ENCODE data around the gene TGM6. TPM values are rescaled to one million over a fixed set of nuclear protein-coding genes. Genes with fewer than 3 reads are reported as not detected.

The TGM6 gene
- total and polyA plus RNA-seq, 5 donors from 2014 or later = not detected

DNA sequence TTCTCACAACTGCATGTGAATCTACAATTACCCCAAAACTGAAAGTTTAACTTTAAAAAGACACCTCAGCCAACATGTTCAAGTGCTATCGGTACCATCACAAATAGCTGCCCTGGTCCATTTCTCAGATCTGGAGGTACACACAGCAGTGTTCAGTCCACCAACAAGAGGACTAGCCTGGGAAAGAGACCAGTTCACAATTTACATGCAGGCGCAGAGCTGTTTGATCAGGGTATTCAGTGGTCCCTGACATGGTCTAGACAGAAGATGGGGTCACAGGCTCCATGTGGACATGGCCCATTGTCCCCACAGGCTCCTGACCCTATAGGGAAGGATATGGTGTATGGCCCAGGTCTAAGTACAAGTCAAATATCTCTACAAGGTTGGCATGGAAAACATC is 15.6 kb upstream of the TGM6 start:
- Histone ChIP-seq H3K27me3 (ENCODE audit: control insufficient read depth, insufficient read depth, low read length) (peaks cover 10% of the 10 kb centered on the region), H3K4me3 (ENCODE audit: low read depth, low read length) (no peak overlapping the region), H3K9me3 (ENCODE audit: control insufficient read depth in 2 of 2, low read length in 2 of 2) (peaks cover 16 to 17% of the 10 kb centered on the region in 2 experiments), H3K36me3 (ENCODE audit: control insufficient read depth, insufficient read depth, low read length) (no peaks in the 10 kb centered on the region), H3K27ac (ENCODE audit: insufficient read depth, low read length, poor library complexity, severe bottlenecking) (no peak overlapping the region), H3K4me1 (ENCODE audit: control insufficient read depth, insufficient read depth, low read length, poor library complexity, severe bottlenecking) (no peaks in the 10 kb centered on the region)
- H3K36me3 Mint-ChIP-seq = no peaks in the 10 kb centered on the region
- peaks cover 0 to 20% (median 6%) of the 10 kb centered on the region in 7 donors for H3K9me3 Mint-ChIP-seq
- H3K27ac Mint-ChIP-seq = no peak overlapping the region
- no peaks in the 10 kb centered on the region for H3K4me1 Mint-ChIP-seq
- H3K4me3 Mint-ChIP-seq = no peak overlapping the region
- no peak for DNase-seq
- H3K27me3 Mint-ChIP-seq = peaks cover 6% of the 10 kb centered on the region
- ATAC-seq (ENCODE audit: low read depth in 2 of 2) = no peak

DNA sequence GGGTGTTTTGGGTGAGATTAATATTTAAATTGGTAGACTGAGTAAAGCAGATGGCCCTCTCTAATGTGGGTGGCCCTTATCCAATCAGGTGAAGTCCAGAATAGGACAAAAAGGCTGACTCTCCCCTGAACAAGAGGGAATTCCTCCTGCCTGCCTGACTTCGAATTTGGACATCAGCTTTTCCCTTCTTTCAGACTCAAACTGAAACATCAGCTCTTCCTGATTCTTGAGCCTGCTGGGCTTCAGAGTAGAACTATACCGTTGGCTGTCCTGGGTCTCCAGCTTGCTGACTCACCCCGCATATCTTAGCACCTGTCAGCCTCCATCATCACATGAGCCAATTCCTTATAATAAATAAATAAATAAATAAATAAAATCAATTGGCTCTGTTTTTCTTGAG is 15.0 kb upstream of the TGM6 start:
- H3K36me3 Mint-ChIP-seq = no peaks in the 10 kb centered on the region
- DNase-seq (no peak), ATAC-seq (ENCODE audit: low read depth in 2 of 2) (no peak)
- Histone ChIP-seq H3K9me3 (ENCODE audit: control insufficient read depth in 2 of 2, low read length in 2 of 2) (peaks cover 15 to 16% of the 10 kb centered on the region in 2 experiments), H3K27ac (ENCODE audit: insufficient read depth, low read length, poor library complexity, severe bottlenecking) (no peak overlapping the region), H3K4me1 (ENCODE audit: control insufficient read depth, insufficient read depth, low read length, poor library complexity, severe bottlenecking) (no peaks in the 10 kb centered on the region), H3K36me3 (ENCODE audit: control insufficient read depth, insufficient read depth, low read length) (no peaks in the 10 kb centered on the region), H3K27me3 (ENCODE audit: control insufficient read depth, insufficient read depth, low read length) (peaks cover 10% of the 10 kb centered on the region), H3K4me3 (ENCODE audit: low read depth, low read length) (no peak overlapping the region)
- no peaks in the 10 kb centered on the region for H3K4me1 Mint-ChIP-seq
- peaks cover 7% of the 10 kb centered on the region for H3K27me3 Mint-ChIP-seq
- no peak overlapping the region for H3K4me3 Mint-ChIP-seq
- H3K27ac Mint-ChIP-seq = no peak overlapping the region
- peaks cover 0 to 17% (median 6%) of the 10 kb centered on the region in 7 donors for H3K9me3 Mint-ChIP-seq

DNA sequence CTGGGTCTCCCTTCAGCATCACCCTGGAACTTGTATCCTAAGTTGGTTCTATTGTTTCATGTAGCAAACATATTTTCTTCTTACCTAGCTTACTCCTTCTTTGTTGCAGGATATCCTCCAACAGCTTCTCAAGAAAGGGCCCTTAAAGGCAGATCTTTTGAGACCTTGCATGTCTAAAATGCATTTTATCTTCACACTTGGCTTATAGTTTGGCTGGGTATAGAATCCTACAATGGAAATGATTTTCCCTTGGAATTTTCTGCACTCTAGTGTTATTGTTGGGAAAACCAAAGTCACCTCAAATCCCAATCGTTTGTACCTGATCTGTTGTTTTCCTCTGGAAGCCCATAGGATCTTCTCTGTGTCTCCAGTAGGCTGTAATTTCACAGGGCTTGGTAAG is 12.1 kb upstream of the TGM6 start:
- Mint-ChIP-seq H3K4me1 (no peaks in the 10 kb centered on the region), H3K4me3 (no peak overlapping the region), H3K27ac (no peak overlapping the region), H3K9me3 (peaks cover 0 to 7% (median 0%) of the 10 kb centered on the region in 7 donors), H3K36me3 (no peaks in the 10 kb centered on the region), H3K27me3 (peaks cover 16% of the 10 kb centered on the region)
- Histone ChIP-seq H3K27ac (ENCODE audit: insufficient read depth, low read length, poor library complexity, severe bottlenecking) (no peak overlapping the region), H3K9me3 (ENCODE audit: control insufficient read depth in 2 of 2, low read length in 2 of 2) (no peaks in the 10 kb centered on the region), H3K36me3 (ENCODE audit: control insufficient read depth, insufficient read depth, low read length) (no peaks in the 10 kb centered on the region), H3K27me3 (ENCODE audit: control insufficient read depth, insufficient read depth, low read length) (peaks cover 12% of the 10 kb centered on the region), H3K4me1 (ENCODE audit: control insufficient read depth, insufficient read depth, low read length, poor library complexity, severe bottlenecking) (no peaks in the 10 kb centered on the region), H3K4me3 (ENCODE audit: low read depth, low read length) (no peak overlapping the region)
- DNase-seq (no peak), ATAC-seq (ENCODE audit: low read depth in 2 of 2) (no peak)

DNA sequence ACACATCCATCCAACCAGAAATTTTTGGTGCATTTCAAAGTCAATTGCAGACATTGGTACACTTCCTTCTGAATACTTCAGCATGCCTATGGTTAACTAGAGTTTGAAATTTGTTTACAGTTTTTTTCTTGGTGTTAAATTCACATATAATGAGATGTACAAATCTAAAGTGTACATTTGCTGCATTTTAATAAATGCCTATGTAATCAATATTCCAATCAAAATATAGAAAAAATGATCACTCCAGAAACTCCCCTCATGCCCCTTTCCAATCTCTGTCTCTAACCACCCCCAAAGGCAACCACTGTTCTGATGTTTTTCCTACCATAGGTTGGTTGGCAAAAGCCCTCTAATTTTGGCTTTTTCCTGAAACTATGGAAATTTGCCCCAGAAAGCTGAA is 7.6 kb upstream of the TGM6 start:
- H3K4me1 Mint-ChIP-seq = no peaks in the 10 kb centered on the region
- Histone ChIP-seq H3K27me3 (ENCODE audit: control insufficient read depth, insufficient read depth, low read length) (peaks cover 12% of the 10 kb centered on the region), H3K9me3 (ENCODE audit: control insufficient read depth in 2 of 2, low read length in 2 of 2) (no peaks in the 10 kb centered on the region), H3K27ac (ENCODE audit: insufficient read depth, low read length, poor library complexity, severe bottlenecking) (no peak overlapping the region), H3K4me3 (ENCODE audit: low read depth, low read length) (no peak overlapping the region), H3K36me3 (ENCODE audit: control insufficient read depth, insufficient read depth, low read length) (no peaks in the 10 kb centered on the region), H3K4me1 (ENCODE audit: control insufficient read depth, insufficient read depth, low read length, poor library complexity, severe bottlenecking) (no peaks in the 10 kb centered on the region)
- DNase-seq (no peak), ATAC-seq (ENCODE audit: low read depth in 2 of 2) (no peak)
- H3K27ac Mint-ChIP-seq = no peak overlapping the region
- H3K9me3 Mint-ChIP-seq = peaks cover 0 to 4% (median 0%) of the 10 kb centered on the region in 7 donors
- peaks cover 16% of the 10 kb centered on the region for H3K27me3 Mint-ChIP-seq
- H3K4me3 Mint-ChIP-seq = no peak overlapping the region
- H3K36me3 Mint-ChIP-seq = no peaks in the 10 kb centered on the region

DNA sequence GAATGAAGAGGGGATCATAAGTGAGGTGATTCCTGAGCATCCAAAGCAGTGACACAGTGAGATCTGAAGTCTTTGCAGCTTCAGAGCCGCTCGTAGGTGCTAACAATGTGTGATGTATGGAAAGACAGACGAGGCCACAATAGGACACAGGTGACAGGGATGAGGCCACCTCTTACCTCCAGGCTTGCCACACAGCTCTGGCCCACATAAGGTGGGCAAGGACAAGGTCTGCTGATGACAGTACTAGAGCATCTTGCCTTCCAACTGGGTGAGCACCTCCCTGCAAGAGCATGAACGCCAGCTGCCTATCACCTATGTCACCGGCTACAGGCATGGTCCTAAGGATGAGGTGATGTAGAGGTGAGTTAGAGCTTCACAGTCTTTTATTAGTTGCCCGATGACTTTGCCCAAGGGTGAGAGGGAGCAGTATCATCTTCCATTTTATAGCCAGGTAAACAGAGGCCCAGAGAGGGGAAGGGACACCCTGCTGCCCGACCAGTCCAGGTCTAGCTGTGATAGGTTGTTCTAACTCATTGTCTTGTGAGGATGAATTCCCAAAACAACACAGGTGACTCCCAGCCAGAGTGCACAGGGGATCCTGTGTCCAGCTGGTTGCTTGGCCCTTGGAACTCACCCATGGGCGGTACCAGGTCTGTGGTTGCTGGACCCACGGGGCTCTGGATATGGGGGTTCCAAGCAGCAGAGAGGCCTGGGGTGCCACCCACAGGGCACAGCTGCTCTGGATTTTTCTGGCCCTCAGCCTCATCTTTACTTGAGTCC is 6.2 kb upstream of the TGM6 start:
- Histone ChIP-seq H3K27ac (ENCODE audit: insufficient read depth, low read length, poor library complexity, severe bottlenecking) (no peak overlapping the region), H3K4me1 (ENCODE audit: control insufficient read depth, insufficient read depth, low read length, poor library complexity, severe bottlenecking) (peaks cover 10% of the 10 kb centered on the region), H3K4me3 (ENCODE audit: low read depth, low read length) (no peak overlapping the region), H3K36me3 (ENCODE audit: control insufficient read depth, insufficient read depth, low read length) (no peaks in the 10 kb centered on the region), H3K9me3 (ENCODE audit: control insufficient read depth in 2 of 2, low read length in 2 of 2) (no peaks in the 10 kb centered on the region), H3K27me3 (ENCODE audit: control insufficient read depth, insufficient read depth, low read length) (peaks cover 12% of the 10 kb centered on the region)
- Mint-ChIP-seq H3K4me3 (no peak overlapping the region), H3K36me3 (no peaks in the 10 kb centered on the region), H3K9me3 (no peaks in the 10 kb centered on the region), H3K4me1 (peaks cover 0 to 11% (median 4%) of the 10 kb centered on the region in 4 donors), H3K27me3 (peaks cover 10% of the 10 kb centered on the region), H3K27ac (no peak overlapping the region)
- DNase-seq (no peak), ATAC-seq (ENCODE audit: low read depth in 2 of 2) (no peak)

DNA sequence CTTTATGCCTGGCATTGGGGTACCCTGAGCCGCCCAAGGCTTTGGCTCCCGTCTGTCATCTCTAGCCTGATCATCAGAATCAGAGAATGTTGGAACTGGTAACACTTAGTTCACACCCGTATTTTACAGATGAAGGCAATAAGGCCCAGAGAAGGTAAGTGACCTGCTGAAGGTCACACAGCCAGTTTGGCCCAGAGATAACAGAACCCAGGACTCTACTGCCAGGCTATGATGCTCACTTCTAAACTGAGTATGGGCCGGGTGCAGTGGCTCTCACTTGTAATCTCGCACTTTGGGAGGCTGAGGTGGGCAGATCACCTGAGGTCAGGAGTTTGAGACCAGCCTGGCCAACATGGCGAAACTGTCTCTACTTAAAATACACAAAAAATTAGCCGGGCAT is 1.8 kb upstream of the TGM6 start:
- H3K36me3 ChIP-seq (ENCODE audit: control insufficient read depth, insufficient read depth, low read length) = no peaks in the 10 kb centered on the region
- ATAC-seq (ENCODE audit: low read depth in 2 of 2) (no peak), DNase-seq (no peak)
- Mint-ChIP-seq H3K27ac (no peak overlapping the region), H3K4me1 (peaks cover 0 to 20% (median 7%) of the 10 kb centered on the region in 4 donors), H3K4me3 (peak overlapping the region in 1 of 4 donors; percentile 50), H3K9me3 (peaks cover 0 to 3% (median 0%) of the 10 kb centered on the region in 7 donors), H3K27me3 (no peaks in the 10 kb centered on the region), H3K36me3 (no peaks in the 10 kb centered on the region)
- H3K27me3 ChIP-seq (ENCODE audit: control insufficient read depth, insufficient read depth, low read length) = peaks cover 7% of the 10 kb centered on the region
- peaks cover 13% of the 10 kb centered on the region for H3K4me1 ChIP-seq (ENCODE audit: control insufficient read depth, insufficient read depth, low read length, poor library complexity, severe bottlenecking)
- no peak overlapping the region for H3K4me3 ChIP-seq (ENCODE audit: low read depth, low read length)
- no peaks in the 10 kb centered on the region for H3K9me3 ChIP-seq (ENCODE audit: control insufficient read depth in 2 of 2, low read length in 2 of 2)
- H3K27ac ChIP-seq (ENCODE audit: insufficient read depth, low read length, poor library complexity, severe bottlenecking) = no peak overlapping the region

DNA sequence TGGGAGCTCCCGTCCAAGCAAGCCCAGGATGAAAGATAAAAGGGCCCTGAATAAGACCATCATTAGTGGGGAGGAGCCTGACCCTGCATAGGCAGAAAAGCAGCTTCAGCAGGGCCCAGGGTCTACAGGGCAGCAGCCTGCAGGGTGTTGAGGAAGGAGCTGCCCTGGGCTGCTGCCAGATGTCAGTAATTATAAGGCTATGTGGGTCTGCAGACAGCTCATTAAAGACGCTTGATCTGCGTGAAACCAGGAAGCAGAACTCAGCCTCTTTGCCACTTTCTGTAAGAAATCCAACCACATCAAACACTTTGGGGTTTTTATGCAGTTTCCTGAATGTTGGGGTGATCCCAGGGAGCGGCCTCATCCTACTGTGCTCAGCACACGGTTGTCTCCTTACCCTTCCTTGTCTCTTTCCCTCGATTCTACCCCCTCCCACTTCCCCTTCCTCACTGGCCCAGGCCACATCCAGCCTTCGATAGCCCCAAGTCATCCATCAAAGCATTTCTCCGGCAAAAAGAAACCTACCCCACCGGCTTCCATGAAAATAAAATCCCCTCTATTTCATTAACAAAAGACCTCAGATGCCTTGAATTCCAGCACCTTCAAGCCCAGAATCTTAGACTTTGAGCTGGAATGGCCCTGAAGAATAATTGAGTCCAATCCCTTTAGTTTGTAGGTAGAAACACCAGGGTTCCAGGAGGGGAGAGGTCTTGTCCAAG is 1.0 kb upstream of the TGM6 start:
- H3K36me3 ChIP-seq (ENCODE audit: control insufficient read depth, insufficient read depth, low read length) = no peaks in the 10 kb centered on the region
- peak overlapping the region in 1 of 4 donors; percentile 20 for H3K4me3 Mint-ChIP-seq
- no peaks in the 10 kb centered on the region for H3K36me3 Mint-ChIP-seq
- ATAC-seq (ENCODE audit: low read depth in 2 of 2) (peak; percentile 31 to 37), DNase-seq (peak in 1 of 3 donors; percentile 39)
- H3K27me3 ChIP-seq (ENCODE audit: control insufficient read depth, insufficient read depth, low read length) = no peaks in the 10 kb centered on the region
- H3K9me3 ChIP-seq (ENCODE audit: control insufficient read depth in 2 of 2, low read length in 2 of 2) = no peaks in the 10 kb centered on the region
- peaks cover 0 to 20% (median 7%) of the 10 kb centered on the region in 4 donors for H3K4me1 Mint-ChIP-seq
- no peak overlapping the region for H3K27ac Mint-ChIP-seq
- H3K27ac ChIP-seq (ENCODE audit: insufficient read depth, low read length, poor library complexity, severe bottlenecking) = no peak overlapping the region
- peaks cover 0 to 3% (median 0%) of the 10 kb centered on the region in 7 donors for H3K9me3 Mint-ChIP-seq
- no peaks in the 10 kb centered on the region for H3K27me3 Mint-ChIP-seq
- no peak overlapping the region for H3K4me3 ChIP-seq (ENCODE audit: low read depth, low read length)
- H3K4me1 ChIP-seq (ENCODE audit: control insufficient read depth, insufficient read depth, low read length, poor library complexity, severe bottlenecking) = peaks cover 13% of the 10 kb centered on the region

All from CD4-positive, CD25-positive, alpha-beta regulatory T cell (primary cell).